ENCODE measurements around the gene KCTD16.

The KCTD16 gene

DNA sequence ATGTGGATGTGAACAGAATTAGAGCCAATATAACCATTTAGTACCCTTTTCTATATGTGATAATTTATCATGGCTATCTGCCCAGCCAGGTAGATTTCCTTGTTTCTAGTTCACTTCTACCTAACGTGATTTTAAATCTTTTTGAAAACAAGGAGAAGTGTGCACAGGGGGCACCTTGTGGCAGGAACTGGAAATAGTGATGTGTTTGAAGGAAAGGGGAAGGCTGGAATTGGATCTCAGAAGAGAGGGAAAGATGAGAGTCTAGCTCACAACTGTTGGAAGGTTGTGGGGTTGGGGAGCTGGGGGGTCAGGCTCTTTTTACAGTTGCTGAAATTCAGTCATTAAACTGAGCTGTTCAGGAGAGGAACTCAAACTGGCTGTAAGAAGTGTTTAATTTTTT is 219.5 kb downstream of the KCTD16 start:
- TF ChIP-seq, protein P1, sequence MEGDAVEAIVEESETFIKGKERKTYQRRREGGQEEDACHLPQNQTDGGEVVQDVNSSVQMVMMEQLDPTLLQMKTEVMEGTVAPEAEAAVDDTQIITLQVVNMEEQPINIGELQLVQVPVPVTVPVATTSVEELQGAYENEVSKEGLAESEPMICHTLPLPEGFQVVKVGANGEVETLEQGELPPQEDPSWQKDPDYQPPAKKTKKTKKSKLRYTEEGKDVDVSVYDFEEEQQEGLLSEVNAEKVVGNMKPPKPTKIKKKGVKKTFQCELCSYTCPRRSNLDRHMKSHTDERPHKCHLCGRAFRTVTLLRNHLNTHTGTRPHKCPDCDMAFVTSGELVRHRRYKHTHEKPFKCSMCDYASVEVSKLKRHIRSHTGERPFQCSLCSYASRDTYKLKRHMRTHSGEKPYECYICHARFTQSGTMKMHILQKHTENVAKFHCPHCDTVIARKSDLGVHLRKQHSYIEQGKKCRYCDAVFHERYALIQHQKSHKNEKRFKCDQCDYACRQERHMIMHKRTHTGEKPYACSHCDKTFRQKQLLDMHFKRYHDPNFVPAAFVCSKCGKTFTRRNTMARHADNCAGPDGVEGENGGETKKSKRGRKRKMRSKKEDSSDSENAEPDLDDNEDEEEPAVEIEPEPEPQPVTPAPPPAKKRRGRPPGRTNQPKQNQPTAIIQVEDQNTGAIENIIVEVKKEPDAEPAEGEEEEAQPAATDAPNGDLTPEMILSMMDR (IDR thresholded peaks at IDR 0.05; ENCODE audit: low read depth, low read length) = 0 out of 2 replicates have a peak, but pooled peaks have one; percentile 28
- no peak overlapping the region for H3K4me3 ChIP-seq (ENCODE audit: low read depth, low read length)

DNA sequence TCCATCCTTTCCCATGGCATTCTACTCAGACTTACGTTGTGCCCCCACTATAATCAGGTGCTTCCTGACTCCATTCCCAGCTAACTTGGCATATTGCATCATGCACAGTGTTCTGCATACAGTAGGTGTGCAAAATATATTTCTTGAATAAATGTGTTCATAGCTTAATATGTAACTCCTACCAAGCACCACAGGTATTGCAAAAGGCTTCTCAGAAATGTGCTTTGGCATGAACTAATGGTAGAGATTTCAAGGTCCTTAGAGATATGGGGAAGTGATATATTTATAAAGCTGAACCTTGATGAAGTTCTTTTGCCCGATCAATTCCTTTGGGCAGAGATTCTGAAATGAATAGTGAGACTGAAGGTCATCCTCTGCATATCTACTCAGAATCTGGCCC is 220.4 kb downstream of the KCTD16 start:
- TF ChIP-seq, protein P1 (IDR thresholded peaks at IDR 0.05; ENCODE audit: low read depth, low read length) = no peak
- H3K4me3 ChIP-seq (ENCODE audit: low read depth, low read length) = no peak overlapping the region

DNA sequence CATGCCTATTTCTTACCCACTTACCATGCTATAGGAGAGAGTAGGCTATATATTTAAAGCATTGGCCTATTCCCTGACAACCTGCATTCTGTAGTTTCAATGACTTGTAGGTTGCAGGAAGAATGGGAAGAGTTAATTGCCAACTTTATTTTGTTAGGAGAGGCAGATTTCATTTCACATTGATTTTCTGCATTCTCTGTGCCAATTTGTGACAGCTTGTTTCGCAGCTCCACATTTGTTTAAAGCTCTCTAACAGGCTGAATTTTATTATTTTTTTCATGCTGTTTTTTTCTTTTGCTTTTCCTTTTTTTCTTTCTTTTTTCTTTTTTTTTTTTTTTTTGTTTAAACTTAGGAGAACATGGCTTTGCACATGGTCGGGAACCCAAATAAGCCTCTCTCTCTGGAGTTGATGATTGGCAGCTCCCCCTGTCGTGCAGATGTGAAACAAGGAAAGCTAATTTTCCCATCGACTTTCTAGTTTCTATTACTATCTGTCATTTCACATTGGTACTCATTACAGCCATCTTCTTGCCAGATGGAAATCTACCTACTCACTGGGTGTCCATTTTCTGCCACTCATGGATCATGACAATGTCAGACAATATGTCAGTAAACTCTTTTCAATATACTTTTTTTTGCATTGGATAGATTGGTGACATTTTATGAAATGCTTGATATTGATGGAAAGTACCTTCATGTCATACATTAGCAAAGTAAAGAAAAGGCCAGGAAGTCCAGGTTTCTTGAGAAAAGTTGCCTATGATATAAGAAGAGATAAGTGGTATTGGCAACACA is 223.2 kb downstream of the KCTD16 start:
- TF ChIP-seq, protein P1 (IDR thresholded peaks at IDR 0.05; ENCODE audit: low read depth, low read length) = no peak
- no peak overlapping the region for H3K4me3 ChIP-seq (ENCODE audit: low read depth, low read length)

DNA sequence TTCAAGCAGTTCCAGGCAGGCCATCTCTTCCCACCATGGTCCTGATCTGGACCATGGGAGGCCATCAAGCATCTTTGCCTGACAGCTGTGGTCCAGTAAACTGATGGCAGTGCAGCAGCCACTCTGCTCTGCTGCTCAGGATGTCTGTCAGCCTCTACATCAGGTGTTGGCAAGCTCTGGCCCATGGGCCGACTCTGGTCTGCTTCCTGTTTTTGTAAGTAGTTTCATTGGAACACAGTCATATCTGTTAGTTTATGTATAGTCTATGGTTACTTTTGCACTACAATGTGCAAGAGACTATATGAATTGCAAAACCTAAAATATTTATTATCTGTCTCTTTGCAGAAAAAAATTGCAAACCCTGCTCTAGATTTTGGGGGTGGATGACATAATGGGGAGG is 225.0 kb downstream of the KCTD16 start:
- TF ChIP-seq, protein P1 (IDR thresholded peaks at IDR 0.05; ENCODE audit: low read depth, low read length) = no peak
- H3K4me3 ChIP-seq (ENCODE audit: low read depth, low read length) = no peak overlapping the region

DNA sequence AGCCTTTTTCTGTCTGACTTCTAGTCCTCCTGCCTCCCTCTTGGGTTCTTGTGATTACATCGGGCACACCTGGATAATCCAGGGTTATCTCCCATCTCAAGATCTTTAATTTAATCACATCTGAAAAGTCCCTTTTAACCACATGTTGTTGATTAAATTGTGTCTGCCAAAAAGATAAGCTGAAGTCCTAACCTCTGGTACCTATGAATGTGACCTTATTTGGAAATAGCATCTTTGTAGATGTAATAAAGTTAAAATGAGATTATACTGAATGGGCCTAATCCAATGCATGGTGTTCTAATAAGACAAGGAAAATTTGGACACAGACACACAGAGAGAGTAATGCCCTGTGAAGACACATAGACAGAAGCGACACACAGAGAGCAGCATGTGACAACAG is 232.4 kb downstream of the KCTD16 start:
- no peak overlapping the region for H3K4me3 ChIP-seq (ENCODE audit: low read depth, low read length)
- TF ChIP-seq, protein P1 (IDR thresholded peaks at IDR 0.05; ENCODE audit: low read depth, low read length) = no peak

DNA sequence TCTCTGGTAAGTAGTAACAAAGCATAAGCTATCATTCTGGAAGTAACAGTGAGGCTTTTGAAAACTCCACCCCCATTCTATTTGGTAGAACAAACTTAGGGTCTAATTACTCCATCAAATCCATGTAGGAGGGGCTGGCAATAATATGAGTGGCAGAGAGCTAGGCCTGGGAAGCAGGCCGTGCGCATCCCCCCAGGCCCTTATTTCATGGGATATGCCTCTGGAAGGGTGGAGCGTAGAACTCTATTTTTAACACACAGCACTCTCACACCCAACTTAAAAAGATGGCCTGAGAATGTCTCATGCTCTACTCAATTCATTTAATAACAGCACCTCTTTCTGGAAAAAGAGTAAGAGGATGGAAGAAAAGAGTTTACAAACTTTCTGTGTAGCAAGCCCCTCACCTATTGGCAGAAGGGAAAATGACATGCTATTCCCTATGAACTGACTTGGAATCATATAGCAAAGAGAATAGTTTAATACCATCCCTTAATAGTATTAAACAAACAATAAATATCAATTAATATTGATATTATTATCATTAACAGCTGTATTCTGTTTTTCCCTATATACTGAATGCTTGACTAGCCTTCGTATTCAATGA is 233.2 kb downstream of the KCTD16 start:
- TF ChIP-seq, protein P1 (IDR thresholded peaks at IDR 0.05; ENCODE audit: low read depth, low read length) = no peak
- no peak overlapping the region for H3K4me3 ChIP-seq (ENCODE audit: low read depth, low read length)

DNA sequence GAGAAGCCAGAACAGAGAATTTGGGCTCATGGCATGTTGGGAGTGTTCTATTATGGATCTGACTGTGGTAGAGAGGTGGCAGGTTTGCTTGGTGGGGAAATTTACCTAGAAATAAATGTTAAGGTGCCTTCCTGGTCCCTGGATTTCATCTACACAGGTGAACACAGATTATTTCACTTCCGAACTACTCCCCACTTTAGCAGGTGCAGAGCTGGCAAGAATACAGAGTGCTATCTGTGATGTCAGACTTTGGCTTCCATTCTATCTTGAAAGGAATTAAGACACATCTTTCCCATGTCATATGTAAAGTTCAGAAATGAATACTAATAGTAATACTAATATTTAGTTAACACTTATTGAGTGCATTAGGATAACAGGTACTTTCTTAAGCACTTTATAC is 234.0 kb downstream of the KCTD16 start:
- H3K4me3 ChIP-seq (ENCODE audit: low read depth, low read length) = no peak overlapping the region
- TF ChIP-seq, protein P1 (IDR thresholded peaks at IDR 0.05; ENCODE audit: low read depth, low read length) = no peak

Measured in WI38 (cell line).